Measurements from ENCODE around the gene PINK1.
A peak's percentile ranks its signal among the peaks of the same experiment; 100 is the strongest.

The PINK1 gene

GRCh38 chr1:20633190-20634064 is at the start of gene PINK1:
Gene PINK1, plus strand, starts transcription at chr1:20633458. Its CDS starts 91 bp downstream, at chr1:20633549.
- Mint-ChIP-seq H3K27ac (peak within 1 kb of the TSS; percentile 75), H3K4me3 (peak within 1 kb of the TSS; percentile 79), H3K4me1 (peaks cover 16% of the 10 kb centered on the region), H3K36me3 (peaks cover under 1% of the 10 kb centered on the region), H3K9me3 (no peaks in the 10 kb centered on the region)
- ATAC-seq (peak; percentile 84), DNase-seq (ENCODE audit: low spot score in 2 of 2) (peak; percentile 99)

DNA sequence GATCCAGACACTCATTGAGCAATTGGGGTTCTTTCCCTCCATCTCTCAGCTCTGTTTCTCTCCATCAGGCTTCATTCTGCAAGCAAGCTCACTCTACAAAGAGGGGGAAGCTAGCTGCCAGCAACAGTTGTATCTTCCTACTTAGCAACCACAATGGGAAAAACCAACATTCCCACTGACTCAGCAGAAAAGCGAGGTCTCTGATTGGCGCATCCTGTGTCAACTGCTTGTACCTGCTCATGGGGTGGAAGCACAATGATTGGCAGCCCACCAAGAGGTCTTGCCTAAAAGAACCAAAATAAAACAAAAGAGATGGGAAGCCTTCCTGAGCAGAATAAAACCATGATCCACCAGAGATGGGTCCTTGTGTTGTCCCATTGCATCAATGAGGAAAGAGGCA is 48.4 kb upstream of the PINK1 start:
- DNase-seq (ENCODE audit: low spot score in 2 of 2), result no peak
- Mint-ChIP-seq H3K4me3 (no peak overlapping the region), H3K27ac (no peak overlapping the region)

DNA sequence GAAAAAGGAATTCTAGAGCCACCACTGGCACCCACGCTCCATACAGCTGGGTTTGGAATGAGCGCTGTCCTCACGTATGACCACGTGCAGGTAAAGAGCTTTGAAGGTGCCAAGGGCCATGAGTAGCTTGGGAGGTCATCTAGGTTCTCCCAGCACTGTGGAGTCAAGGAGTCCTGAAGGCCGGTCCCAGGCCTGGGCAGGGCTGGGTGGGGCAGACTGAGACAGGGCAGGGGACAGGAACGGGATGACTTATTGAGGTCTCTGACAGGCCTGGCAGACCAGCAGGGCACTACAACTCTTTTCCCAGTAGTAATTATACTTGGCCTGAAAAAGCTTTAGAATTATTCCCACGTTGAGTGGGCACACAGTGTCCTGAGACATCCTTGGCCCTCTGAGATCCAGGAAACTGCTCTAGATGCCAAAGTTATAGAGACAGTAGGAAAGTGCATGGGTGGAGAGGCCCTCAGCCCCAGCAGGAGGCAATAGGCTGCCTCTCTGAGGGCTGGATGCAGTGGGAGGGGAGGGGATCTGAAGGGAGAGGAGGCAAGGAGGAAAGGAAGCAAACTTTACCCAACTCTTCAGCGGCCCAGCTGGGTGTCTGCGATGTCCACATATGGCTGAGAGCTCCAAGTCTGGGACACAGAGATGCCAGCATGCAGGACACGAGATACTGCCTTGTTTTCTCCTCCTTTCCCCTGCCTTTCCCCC is 46.2 kb upstream of the PINK1 start:
- no peaks in the 10 kb centered on the region for H3K9me3 Mint-ChIP-seq
- no peak overlapping the region for H3K4me3 Mint-ChIP-seq
- no peaks in the 10 kb centered on the region for H3K36me3 Mint-ChIP-seq
- H3K27ac Mint-ChIP-seq, result no peak overlapping the region
- DNase-seq (ENCODE audit: low spot score in 2 of 2) (no peak), ATAC-seq (no peak)
- H3K4me1 Mint-ChIP-seq, result peaks cover 15% of the 10 kb centered on the region

More for the DNA sequence above, 48.4 kb upstream of the PINK1 start:
- no peaks in the 10 kb centered on the region for H3K36me3 Mint-ChIP-seq
- peaks cover 15% of the 10 kb centered on the region for H3K4me1 Mint-ChIP-seq
- ATAC-seq, result no peak
- H3K9me3 Mint-ChIP-seq, result no peaks in the 10 kb centered on the region

DNA sequence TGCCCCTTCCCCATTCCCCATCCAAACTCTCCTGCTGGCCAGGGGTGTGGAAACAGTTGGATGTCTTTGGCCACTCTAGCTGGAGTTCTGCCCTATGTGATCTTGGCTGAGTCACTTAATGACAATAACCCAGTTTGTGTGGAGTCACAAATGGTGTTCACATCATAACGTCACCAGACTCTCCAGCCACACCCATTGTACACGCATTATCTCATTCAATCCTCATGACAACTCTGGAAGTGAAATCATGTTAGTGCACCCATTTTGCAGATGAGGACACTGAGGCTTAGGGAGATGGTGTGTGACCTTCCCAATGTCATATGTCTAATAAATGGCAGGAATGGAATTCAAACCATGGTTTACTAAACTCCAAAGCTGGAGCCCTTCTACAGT is 45.6 kb upstream of the PINK1 start:
- H3K27ac Mint-ChIP-seq, result no peak overlapping the region
- no peak for DNase-seq (ENCODE audit: low spot score in 2 of 2)

DNA sequence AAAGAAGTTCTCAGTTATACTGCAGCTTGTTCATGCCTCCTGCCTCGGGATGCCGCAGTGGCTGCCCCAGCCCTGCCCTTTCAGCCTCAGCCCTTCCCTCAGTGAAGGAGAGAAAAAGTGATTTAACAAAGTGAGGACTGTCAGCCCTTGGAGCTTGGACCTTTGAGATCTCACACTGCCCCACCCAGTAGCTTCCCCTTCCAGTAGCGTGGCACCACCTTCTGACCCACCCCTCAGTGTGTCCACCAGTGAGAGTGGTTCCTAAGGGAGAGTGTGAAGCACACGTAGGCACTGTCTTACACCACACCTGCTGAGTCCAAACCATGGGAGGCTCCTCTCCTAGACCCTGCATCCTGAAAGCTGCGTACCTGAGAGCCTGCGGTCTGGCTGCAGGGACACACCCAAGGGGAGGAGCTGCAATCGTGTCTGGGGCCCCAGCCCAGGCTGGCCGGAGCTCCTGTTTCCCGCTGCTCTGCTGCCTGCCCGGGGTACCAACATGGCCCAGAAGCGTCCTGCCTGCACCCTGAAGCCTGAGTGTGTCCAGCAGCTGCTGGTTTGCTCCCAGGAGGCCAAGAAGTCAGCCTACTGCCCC is 44.5 kb upstream of the PINK1 start, which contains the start of gene CDA:
Gene CDA (plus strand): TSS at position 464 of the 592 bp plus-strand sequence. CDS start 33 bp downstream, at position 497.
- DNase-seq (ENCODE audit: low spot score in 2 of 2), result no peak
- Mint-ChIP-seq H3K36me3 (no peaks in the 10 kb centered on the region), H3K4me1 (peaks cover 15% of the 10 kb centered on the region), H3K4me3 (no peak within 1 kb of the TSS), H3K9me3 (no peaks in the 10 kb centered on the region), H3K27ac (no peak within 1 kb of the TSS)
- ATAC-seq, result peak; percentile 29

More for the DNA sequence above, 45.6 kb upstream of the PINK1 start:
- no peak overlapping the region for H3K4me3 Mint-ChIP-seq
- no peaks in the 10 kb centered on the region for H3K36me3 Mint-ChIP-seq
- H3K9me3 Mint-ChIP-seq, result no peaks in the 10 kb centered on the region
- peaks cover 15% of the 10 kb centered on the region for H3K4me1 Mint-ChIP-seq
- ATAC-seq, result no peak

DNA sequence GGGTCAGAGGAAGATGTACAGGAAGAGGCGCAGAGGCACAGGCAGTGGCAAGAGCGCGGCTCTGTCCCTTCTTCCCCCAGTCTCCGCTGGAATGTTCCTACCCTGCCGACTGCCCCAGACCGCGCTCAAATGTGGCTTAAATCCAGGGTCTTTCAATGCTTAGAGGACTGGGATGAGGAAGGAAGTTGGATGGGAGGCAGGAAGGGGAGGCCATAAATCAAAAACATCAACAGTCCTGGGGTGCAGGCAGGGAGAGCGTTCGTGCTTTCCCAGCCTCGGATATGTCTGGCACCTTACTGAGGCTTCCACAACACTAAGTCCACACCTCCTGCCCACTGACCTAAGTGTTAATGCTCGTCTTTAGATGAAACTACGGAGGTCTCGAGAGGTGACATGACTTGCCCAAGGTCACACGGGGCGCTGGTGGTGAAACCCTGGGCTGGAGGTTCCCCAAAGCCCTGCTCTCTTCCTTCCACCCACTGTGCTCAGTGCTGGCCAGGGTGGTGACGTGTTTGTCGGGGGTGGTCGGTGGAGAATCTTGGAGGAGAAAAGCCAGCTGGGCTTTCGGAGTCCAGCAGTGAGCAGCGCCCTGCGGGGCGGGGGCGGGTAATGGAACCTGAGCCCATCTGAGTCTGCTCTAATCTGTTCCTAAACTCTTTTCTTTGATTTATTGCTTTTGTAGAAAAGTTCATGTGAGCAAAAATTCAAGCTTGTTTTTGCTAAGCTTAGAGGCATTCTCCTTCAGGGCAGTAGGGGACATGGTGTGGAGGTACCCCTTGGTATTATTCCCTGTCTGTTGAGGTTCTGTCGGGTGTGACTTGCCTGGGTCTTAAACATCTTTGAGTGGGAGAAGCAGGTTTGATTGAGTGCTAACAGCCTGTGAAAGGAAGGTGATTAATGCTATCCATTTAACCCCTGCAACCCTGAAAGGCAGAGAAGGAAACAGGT is 43.7 kb upstream of the PINK1 start:
- peaks cover 15% of the 10 kb centered on the region for H3K4me1 Mint-ChIP-seq

DNA sequence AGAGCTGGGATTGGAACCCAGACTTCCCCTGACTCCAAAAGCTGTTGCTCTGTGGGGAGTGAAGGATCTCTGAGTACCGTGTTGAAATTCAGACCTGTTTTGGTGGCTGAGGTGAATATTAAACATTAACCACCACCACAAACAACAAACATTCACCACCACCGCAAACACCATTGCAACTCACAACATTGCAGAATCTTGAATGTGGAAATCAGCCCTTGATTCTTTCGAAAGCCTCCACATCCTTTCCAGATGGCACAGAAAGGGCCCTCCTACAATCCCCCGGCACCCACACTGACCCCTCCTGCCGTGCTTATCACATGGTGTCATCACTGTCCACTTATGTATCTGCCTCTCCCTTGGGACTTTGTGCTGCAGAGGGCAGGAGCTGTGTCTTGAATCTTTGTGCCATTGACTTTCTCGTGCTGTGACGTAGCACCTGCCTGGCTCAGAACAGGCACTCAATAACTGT is 42.9 kb upstream of the PINK1 start:
- Mint-ChIP-seq H3K36me3 (no peaks in the 10 kb centered on the region), H3K27ac (no peak overlapping the region), H3K4me3 (no peak overlapping the region), H3K4me1 (peaks cover 15% of the 10 kb centered on the region), H3K9me3 (no peaks in the 10 kb centered on the region)
- DNase-seq (ENCODE audit: low spot score in 2 of 2) (no peak), ATAC-seq (no peak)

More for the DNA sequence above, 43.7 kb upstream of the PINK1 start:
- Mint-ChIP-seq H3K36me3 (no peaks in the 10 kb centered on the region), H3K4me3 (no peak overlapping the region), H3K27ac (no peak overlapping the region), H3K9me3 (no peaks in the 10 kb centered on the region)
- peak; percentile 55 for ATAC-seq
- no peak for DNase-seq (ENCODE audit: low spot score in 2 of 2)

- ATAC-seq (no peak), DNase-seq (ENCODE audit: low spot score in 2 of 2) (no peak)
- H3K9me3 Mint-ChIP-seq, result no peaks in the 10 kb centered on the region
- H3K36me3 Mint-ChIP-seq, result no peaks in the 10 kb centered on the region
- no peak overlapping the region for H3K4me3 Mint-ChIP-seq
- peaks cover 11% of the 10 kb centered on the region for H3K4me1 Mint-ChIP-seq
- no peak overlapping the region for H3K27ac Mint-ChIP-seq
These were observed 39.5 kb upstream of the PINK1 start for GRCh38 chr1:20593756-20594155.

DNA sequence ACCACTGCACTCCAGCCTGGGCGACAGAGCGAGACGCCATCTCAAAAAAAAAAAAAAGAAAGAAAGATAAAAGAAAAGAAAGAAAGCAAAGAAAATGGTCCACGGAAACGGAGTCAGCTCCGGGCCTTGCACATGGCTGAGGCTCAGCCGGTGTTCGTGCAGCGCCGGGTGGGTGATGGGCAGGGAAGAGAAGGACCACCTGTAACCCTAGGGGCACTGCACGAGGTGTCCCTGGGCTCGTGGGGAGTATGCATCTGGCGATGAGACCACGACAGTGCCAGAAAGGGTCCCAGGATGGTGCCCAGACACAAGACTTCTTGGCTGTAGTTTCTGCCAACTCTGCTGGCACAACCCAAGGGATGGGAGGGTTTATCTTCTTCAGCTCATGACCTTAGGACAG is 38.5 kb upstream of the PINK1 start:
- Mint-ChIP-seq H3K9me3 (no peaks in the 10 kb centered on the region), H3K36me3 (no peaks in the 10 kb centered on the region), H3K27ac (no peak overlapping the region), H3K4me3 (no peak overlapping the region), H3K4me1 (peaks cover 1% of the 10 kb centered on the region)
- ATAC-seq (no peak), DNase-seq (ENCODE audit: low spot score in 2 of 2) (no peak)

DNA sequence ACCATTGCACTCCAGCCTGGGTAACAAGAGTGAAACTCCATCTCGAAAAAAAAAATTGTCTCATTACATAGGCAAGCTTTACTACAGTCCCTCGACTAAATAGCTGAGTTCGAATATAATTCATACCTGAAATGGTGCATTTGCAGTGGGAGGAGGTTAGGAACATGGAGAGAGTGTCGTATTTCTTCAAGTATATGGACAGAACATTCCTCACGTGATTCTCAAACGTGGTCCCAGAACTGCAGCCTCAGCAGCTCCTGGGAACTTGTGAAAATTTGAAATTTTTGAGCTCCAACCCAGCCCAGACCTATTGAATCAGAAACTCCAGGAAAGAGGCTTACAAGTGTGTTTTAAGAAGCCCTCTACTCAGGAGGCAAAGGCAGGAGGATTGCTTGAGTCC is 37.2 kb upstream of the PINK1 start:
- no peaks in the 10 kb centered on the region for H3K4me1 Mint-ChIP-seq
- ATAC-seq (no peak), DNase-seq (ENCODE audit: low spot score in 2 of 2) (no peak)
- H3K36me3 Mint-ChIP-seq, result no peaks in the 10 kb centered on the region
- no peak overlapping the region for H3K27ac Mint-ChIP-seq
- H3K4me3 Mint-ChIP-seq, result no peak overlapping the region
- no peaks in the 10 kb centered on the region for H3K9me3 Mint-ChIP-seq

DNA sequence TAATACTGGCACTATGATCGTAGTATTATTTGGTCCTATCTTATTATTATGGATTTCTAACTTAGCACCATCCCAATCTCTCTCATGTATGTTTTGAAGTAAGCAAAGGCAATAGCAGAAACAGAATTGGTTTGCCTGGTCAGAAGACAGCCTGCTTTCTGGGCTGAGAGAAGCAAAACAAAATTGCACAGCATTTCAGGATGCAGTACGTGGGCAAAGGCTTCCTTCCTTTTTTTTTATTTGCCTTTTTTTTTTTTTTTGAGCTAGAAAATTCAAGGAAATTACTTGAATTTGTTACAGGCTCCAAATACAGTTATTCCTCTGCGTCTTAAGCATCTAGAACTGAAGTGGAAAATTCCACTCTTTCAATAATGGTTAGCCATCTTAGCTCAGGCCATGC is 35.6 kb upstream of the PINK1 start:
- DNase-seq (ENCODE audit: low spot score in 2 of 2) (no peak), ATAC-seq (no peak)
- Mint-ChIP-seq H3K27ac (no peak overlapping the region), H3K4me3 (no peak overlapping the region), H3K9me3 (no peaks in the 10 kb centered on the region), H3K4me1 (no peaks in the 10 kb centered on the region), H3K36me3 (no peaks in the 10 kb centered on the region)

GRCh38 chr1:20600156-20600555 is 33.1 kb upstream of the PINK1 start:
- Mint-ChIP-seq H3K9me3 (no peaks in the 10 kb centered on the region), H3K36me3 (no peaks in the 10 kb centered on the region), H3K4me1 (no peaks in the 10 kb centered on the region), H3K27ac (no peak overlapping the region), H3K4me3 (no peak overlapping the region)
- ATAC-seq, result no peak
- DNase-seq (ENCODE audit: low spot score in 2 of 2), result no peak

DNA sequence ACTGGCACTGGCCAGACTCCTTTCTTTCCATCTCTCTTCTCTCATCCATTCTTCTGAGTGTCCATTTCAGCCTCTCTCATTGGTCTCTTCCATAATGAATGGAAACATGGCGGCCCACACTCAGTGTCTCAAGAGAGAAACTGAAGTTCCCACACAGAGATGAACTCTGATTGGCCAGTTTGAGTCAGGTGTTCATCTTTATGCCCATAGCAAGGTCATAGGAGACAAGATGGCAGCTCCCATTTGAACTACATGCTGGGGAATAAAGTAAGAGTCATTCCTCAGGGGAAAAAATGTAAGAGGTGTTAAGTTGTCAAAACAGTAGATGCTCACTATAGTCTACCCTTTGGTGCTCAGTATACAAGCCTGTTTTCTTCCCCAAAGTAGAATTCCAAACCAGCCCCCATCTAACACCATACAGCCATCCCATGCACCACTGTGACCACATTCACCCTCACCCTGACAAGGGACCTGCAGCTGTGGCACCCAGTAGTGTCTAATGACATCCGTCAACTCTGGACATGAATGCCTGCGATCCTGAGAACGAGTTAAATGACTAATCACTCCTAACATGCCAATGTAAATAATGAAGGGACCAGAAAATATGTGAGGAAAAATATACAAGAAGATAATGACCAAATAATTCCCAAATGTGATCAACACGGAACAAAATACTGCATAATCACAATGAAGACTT is 32.0 kb upstream of the PINK1 start:
- ATAC-seq (no peak), DNase-seq (ENCODE audit: low spot score in 2 of 2) (no peak)
- Mint-ChIP-seq H3K36me3 (no peaks in the 10 kb centered on the region), H3K27ac (no peak overlapping the region), H3K4me1 (no peaks in the 10 kb centered on the region), H3K4me3 (no peak overlapping the region), H3K9me3 (no peaks in the 10 kb centered on the region)

- Mint-ChIP-seq H3K9me3 (no peaks in the 10 kb centered on the region), H3K4me3 (no peak overlapping the region), H3K27ac (no peak overlapping the region), H3K4me1 (no peaks in the 10 kb centered on the region), H3K36me3 (no peaks in the 10 kb centered on the region)
- DNase-seq (ENCODE audit: low spot score in 2 of 2) (no peak), ATAC-seq (no peak)
These were observed 30.3 kb upstream of the PINK1 start for GRCh38 chr1:20602851-20603450.
